T-helper 17 cell (primary cell): Measurements from ENCODE around the gene ANKDD1B. TPM values are rescaled to one million over a fixed set of nuclear protein-coding genes. Genes with fewer than 3 reads are reported as not detected.
"Not testable (repeated sequence)": the region's sequence is repeated elsewhere in the genome, so short reads cannot be mapped to it uniquely, and the experiment has no call there.

Source experiments
- ATAC-seq: fragments of 150-1000 bp; cut with Tn5 transposase; 2 replicates; pipeline ENCODE4 v1.10.0; 2021; ENCODE audit warnings: mild to moderate bottlenecking, moderate library complexity
- DNase-seq, 3 donors: peaks; one replicate each; pipeline versions ENCODE4 v3.0.0 to v3.0.0-alpha.2; 2020 to 2021
- H3K9me3 ChIP-seq: one replicate; pipeline ENCODE4 v1.7.0; 2013; ENCODE audit warnings: low read length, mild to moderate bottlenecking; ENCODE audit not compliant: control insufficient read depth, poor library complexity, severe bottlenecking
- H3K27ac Mint-ChIP-seq: one replicate; pipeline ENCODE4 v1.8.0; 2022; ENCODE audit warnings: mild to moderate bottlenecking, moderate library complexity, mixed read lengths
- H3K27me3 Mint-ChIP-seq: one replicate; pipeline ENCODE4 v1.8.0; 2022; ENCODE audit warnings: mixed read lengths
- H3K36me3 Mint-ChIP-seq: one replicate; pipeline ENCODE4 v1.8.0; 2022; ENCODE audit warnings: low read depth, mixed read lengths
- H3K4me1 Mint-ChIP-seq: one replicate; pipeline ENCODE4 v1.8.0; 2022; ENCODE audit warnings: mild to moderate bottlenecking, mixed read lengths
- H3K4me3 Mint-ChIP-seq: one replicate; pipeline ENCODE4 v1.8.0; 2022; ENCODE audit warnings: mild to moderate bottlenecking, moderate library complexity, mixed read lengths
- total RNA-seq, 4 donors: library from RNA in 2 of 4; stranded (reverse) in 2 of 4; gene quantifications; one replicate each; pipeline ENCODE4 v1.2.3 and lab custom pipeline; 2022 to 2026

ANKDD1B gene
- under 1 TPM; 0.42 to 0.57 TPM for total RNA-seq
- 0.81 to 1.2 reads per million in 2 donors for total RNA-seq (lab: John Stamatoyannopoulos, UW)

DNA sequence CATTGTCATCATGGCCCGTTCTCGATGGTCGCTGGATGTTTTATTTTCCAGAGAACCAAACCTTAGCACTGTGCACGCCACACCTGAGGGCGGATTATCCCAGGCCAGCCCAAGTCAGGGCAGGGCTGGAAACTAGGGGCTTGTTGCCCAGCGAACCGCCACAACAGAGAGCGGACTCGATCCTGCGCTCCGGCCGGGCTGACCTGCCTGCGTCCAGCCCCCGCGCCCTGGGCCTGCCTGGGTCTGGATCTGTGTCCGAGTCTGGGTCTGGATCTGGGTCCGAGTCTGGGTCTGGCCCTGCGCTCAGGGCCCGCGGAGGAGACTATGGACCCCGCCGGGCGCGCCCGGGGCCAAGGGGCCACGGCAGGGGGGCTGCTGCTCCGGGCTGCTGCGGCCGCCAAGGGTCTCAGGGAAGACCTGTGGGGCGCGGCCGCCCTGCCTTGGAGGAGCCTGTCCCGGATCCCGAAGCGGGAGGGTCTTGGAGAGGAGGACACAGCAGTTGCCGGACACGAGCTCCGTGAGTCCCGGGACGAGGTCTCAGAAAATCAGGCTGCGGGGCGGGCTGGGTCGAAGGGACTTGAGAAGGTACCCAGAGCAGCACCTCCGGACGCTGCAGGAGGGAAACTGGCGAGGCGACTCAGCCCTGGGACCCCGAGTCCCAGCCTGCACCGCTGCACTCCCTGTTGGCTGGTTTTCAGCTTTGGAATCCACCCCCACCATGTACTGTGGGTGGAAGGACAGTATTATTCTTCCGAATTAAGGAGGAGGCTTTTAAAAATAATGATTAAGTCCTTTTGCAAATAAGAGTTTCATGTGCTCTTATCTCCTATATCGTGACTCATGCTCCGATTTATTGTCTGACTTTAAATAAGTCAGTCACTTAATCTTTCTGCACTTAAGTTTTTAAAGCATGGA, at the start of gene ANKDD1B:
Gene ANKDD1B (plus strand): TSS at position 143 of the 915 bp plus-strand sequence. CDS start 182 bp downstream, at position 325.
- H3K4me3 Mint-ChIP-seq, result no peak within 1 kb of the TSS
- peaks cover 7% of the 10 kb centered on the region for H3K27me3 Mint-ChIP-seq
- peaks cover 7% of the 10 kb centered on the region for H3K4me1 Mint-ChIP-seq
- DNase-seq (no peak), ATAC-seq (no peak)
- peaks cover 3% of the 10 kb centered on the region for H3K36me3 Mint-ChIP-seq
- no peaks in the 10 kb centered on the region for H3K9me3 ChIP-seq
- H3K27ac Mint-ChIP-seq, result no peak within 1 kb of the TSS

DNA sequence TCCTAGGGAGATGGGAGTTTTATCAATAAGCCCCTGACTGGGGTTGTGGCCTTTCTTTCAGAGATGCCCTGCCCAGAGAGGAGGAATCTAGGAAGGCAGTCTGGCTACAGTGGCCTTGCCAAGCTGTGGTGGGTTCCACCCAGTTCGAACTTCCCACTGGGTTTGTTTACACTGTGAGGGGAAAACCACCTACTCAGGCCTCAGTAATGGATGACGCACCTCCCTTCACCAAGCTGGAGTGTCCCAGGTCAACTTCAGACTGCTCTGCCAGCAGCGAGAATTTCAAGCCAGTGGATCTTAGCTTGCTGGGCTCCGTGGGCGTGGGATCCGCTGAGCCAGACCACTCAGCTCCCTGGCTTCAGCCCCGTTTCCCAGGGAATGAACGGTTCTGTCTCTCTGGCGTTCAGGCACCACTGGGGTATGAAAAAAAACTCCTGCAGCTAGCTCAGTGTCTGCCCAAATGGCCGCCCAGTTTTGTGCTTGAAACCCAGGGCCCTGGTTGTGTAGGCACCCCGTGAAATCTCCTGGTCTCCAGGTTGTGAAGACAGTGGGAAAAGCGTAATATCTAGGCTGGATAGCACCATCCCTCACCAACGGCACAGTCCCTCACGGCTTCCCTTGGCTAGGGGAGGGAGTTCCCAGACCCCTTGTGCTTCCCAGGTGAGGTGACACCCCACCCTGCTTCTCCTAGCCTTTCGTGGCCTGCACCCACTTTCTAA, 45.1 kb upstream of the ANKDD1B start:
- peak overlapping the region; percentile 60 for H3K27ac Mint-ChIP-seq
- peaks cover 15% of the 10 kb centered on the region for H3K4me1 Mint-ChIP-seq
- H3K9me3 ChIP-seq, H3K27me3 Mint-ChIP-seq, DNase-seq, H3K36me3 Mint-ChIP-seq: not testable (repeated sequence)
- peak overlapping the region; percentile 72 for H3K4me3 Mint-ChIP-seq
- ATAC-seq, result peak; percentile 44

DNA sequence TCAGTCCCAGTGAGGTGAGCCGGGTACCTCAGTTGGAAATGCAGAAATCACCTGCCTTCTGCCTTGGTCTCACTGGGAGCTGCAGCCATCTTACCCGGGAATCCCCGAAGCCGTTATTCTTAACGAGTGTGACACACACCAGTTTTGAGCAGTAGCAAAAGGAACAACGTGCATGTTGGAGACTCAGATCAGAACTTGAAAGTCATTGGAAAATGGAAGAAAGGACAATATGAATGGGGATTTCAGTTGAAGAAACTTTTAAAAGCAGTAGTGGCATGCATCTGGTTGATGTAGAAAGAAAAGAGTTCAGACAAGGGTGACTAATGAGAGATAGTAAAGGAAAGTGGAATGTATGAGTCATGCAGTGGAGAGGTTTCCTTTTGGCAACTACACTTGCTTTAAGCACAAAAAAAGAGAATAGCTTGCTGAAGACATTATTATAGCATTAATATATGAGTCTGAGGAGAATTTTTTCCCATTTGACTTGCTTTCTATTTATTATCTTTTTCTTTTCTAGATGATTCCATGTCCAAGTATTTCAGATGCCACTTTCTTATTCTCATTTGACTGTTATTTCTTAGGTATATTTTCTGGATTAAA, 44.4 kb upstream of the ANKDD1B start:
- peak overlapping the region; percentile 72 for H3K4me3 Mint-ChIP-seq
- no peaks in the 10 kb centered on the region for H3K9me3 ChIP-seq
- peaks cover 15% of the 10 kb centered on the region for H3K4me1 Mint-ChIP-seq
- no peaks in the 10 kb centered on the region for H3K27me3 Mint-ChIP-seq
- peaks cover 6% of the 10 kb centered on the region for H3K36me3 Mint-ChIP-seq
- ATAC-seq (peak; percentile 84), DNase-seq (peak in 1 of 3 donors; percentile 9)
- H3K27ac Mint-ChIP-seq, result peak overlapping the region; percentile 60

DNA sequence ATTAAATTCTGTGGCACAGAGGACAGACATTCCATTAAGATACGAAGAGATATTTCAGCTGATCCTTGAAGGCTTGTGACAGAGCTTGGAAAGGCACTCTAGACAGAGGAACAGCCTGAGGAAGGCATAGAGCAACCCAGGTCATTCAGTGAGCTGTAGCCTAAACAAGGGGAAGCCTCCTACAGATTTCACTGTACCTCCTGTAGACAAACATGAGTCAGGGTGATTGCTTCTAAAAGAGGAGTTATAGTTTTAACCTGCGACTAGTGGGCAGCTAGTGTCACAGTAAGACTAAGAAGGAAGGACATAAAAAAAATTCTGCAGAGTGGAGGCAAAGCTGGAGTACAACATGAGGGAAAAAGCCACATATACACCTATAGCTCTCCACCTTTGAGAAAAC, 43.5 kb upstream of the ANKDD1B start:
- Mint-ChIP-seq H3K4me1 (peaks cover 15% of the 10 kb centered on the region), H3K36me3 (peaks cover 6% of the 10 kb centered on the region), H3K27me3 (no peaks in the 10 kb centered on the region), H3K4me3 (no peak overlapping the region), H3K27ac (peak overlapping the region; percentile 60)
- ATAC-seq (no peak), DNase-seq (no peak)
- H3K9me3 ChIP-seq, result no peaks in the 10 kb centered on the region

DNA sequence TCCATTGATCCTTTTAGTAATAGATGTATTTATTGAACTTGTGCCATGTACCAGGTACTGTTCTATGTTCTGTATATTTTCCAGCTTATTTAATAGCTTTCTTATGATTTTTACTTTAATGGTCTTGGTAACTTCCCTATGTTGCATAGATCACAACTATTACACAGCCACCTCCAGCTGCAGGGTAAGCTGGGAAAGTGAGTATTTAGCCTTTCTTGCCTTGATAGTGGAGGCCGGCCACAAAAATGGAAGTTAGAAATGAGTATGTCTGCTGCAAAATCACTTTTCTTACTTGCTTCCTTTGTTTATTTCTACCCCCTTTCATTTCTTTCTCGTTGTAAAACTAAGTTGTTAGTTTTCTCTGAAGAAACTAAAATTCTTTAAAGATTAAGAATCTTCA, 43.1 kb upstream of the ANKDD1B start:
- H3K27ac Mint-ChIP-seq, result no peak overlapping the region
- H3K36me3 Mint-ChIP-seq, result peaks cover 8% of the 10 kb centered on the region
- ATAC-seq, result no peak
- H3K27me3 Mint-ChIP-seq, result no peaks in the 10 kb centered on the region
- H3K4me1 Mint-ChIP-seq, result peaks cover 15% of the 10 kb centered on the region
- H3K4me3 Mint-ChIP-seq, result no peak overlapping the region
- no peak for DNase-seq
- no peaks in the 10 kb centered on the region for H3K9me3 ChIP-seq

DNA sequence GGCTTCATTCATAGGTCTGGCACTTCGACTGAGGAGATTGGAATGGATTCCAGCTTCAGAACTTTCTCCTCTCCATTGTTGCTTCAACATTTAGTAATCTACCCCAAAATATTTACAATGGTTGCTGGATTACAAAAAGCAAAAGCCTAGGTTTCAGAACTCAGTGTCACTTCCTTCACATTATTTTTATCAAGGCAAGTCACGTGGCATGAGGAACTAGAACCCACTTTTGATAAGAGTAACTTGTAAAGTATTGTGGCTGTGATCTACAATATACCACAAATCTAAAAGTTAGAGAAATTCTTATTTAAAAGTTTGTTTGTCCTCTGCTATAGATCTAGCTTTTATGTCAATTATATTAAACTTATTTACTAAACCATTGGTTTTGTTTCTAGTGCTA, 39.7 kb upstream of the ANKDD1B start:
- peaks cover 6% of the 10 kb centered on the region for H3K36me3 Mint-ChIP-seq
- H3K4me3 Mint-ChIP-seq, result no peak overlapping the region
- no peaks in the 10 kb centered on the region for H3K27me3 Mint-ChIP-seq
- no peaks in the 10 kb centered on the region for H3K9me3 ChIP-seq
- no peak overlapping the region for H3K27ac Mint-ChIP-seq
- no peak for ATAC-seq
- peaks cover 19% of the 10 kb centered on the region for H3K4me1 Mint-ChIP-seq
- no peak for DNase-seq

DNA sequence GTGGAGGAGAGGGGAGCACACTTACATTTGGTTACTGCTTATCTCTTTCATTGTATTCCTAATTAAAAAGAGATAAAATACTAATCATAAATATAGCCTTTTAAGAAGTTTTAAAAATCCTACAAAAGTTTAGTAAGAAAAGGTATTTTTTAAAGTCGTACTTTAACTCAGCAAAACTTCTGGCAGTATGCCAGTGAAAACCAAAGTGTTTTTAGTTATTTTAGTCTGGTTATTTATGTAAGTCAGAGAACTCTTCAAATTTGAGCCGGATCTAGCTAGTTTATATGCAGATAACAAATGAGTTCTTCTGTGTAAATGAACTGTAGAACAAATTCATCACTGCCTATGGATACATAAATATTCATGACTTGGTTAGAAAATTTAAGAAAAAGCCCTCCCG, 36.5 kb upstream of the ANKDD1B start:
- Mint-ChIP-seq H3K27me3 (no peaks in the 10 kb centered on the region), H3K4me1 (peaks cover 8% of the 10 kb centered on the region), H3K27ac (no peak overlapping the region), H3K4me3 (no peak overlapping the region), H3K36me3 (peaks cover 5% of the 10 kb centered on the region)
- ATAC-seq (no peak), DNase-seq (no peak)
- no peaks in the 10 kb centered on the region for H3K9me3 ChIP-seq

DNA sequence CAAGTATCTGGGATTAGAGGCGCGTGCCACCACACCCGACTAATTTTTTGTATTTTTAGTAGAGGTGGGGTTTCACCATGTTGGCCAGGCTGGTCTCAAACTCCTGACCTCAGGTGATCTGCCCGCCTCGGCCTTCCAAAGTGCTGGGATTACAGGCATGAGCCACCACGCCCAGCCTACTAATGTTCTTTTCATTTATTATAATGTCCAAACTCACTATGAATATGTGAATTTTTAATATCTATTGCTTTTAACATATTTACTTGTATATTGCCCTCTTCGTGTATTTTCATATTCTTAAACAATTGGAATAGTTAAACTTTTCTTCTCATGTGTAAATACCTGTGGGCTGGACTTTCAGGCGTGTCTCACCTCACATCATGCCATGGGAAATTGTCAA, 33.0 kb upstream of the ANKDD1B start:
- H3K36me3 Mint-ChIP-seq, H3K27me3 Mint-ChIP-seq, H3K9me3 ChIP-seq, ATAC-seq, H3K4me1 Mint-ChIP-seq, H3K27ac Mint-ChIP-seq, H3K4me3 Mint-ChIP-seq, DNase-seq: not testable (repeated sequence)

DNA sequence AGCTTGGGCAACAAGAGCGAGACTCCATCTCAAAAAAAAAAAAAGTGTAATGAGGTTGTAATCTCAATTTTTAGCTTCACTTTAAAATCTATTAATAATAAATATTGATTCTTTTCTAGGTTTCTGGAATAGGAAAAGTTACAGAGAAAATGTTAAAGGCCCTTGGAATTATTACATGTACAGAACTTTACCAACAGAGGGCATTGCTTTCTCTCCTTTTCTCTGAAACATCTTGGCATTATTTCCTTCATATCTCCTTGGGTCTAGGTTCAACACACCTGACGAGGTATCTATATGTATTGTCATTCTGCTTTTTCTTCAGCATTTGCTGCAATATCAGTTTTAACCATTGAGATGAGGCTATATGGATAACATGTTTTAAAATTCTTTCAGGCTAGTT, 26.6 kb upstream of the ANKDD1B start:
- H3K36me3 Mint-ChIP-seq, result peaks cover 6% of the 10 kb centered on the region
- H3K4me3 Mint-ChIP-seq, result no peak overlapping the region

DNA sequence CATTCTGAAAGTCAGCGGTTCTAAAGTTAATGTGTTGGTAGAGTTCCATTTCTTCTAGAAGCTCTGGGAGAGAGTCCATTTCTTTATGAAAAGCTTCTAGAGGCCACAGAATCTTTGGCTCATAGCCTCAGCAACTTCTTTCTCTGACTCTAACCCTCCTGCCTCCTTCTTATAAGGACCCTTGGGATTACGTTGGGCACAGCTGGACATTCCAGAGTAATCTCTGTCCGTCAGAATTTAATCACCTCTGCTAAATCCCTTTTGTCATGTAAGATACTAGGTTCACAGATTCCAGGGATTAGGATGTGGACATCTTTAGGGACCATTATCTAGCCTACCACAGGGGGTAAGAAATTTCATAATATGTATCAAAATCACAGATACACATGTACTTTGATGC, 22.6 kb upstream of the ANKDD1B start:
- H3K4me3 Mint-ChIP-seq, result no peak overlapping the region
- H3K27ac Mint-ChIP-seq, result no peak overlapping the region
- no peak for ATAC-seq
- no peaks in the 10 kb centered on the region for H3K9me3 ChIP-seq
- no peak for DNase-seq
- peaks cover 8% of the 10 kb centered on the region for H3K36me3 Mint-ChIP-seq
- H3K27me3 Mint-ChIP-seq, result no peaks in the 10 kb centered on the region
- peaks cover 4% of the 10 kb centered on the region for H3K4me1 Mint-ChIP-seq

More for the DNA sequence above, 26.6 kb upstream of the ANKDD1B start:
- DNase-seq (no peak), ATAC-seq (no peak)
- Mint-ChIP-seq H3K27me3 (no peaks in the 10 kb centered on the region), H3K27ac (no peak overlapping the region), H3K4me1 (peaks cover 6% of the 10 kb centered on the region)
- no peaks in the 10 kb centered on the region for H3K9me3 ChIP-seq

DNA sequence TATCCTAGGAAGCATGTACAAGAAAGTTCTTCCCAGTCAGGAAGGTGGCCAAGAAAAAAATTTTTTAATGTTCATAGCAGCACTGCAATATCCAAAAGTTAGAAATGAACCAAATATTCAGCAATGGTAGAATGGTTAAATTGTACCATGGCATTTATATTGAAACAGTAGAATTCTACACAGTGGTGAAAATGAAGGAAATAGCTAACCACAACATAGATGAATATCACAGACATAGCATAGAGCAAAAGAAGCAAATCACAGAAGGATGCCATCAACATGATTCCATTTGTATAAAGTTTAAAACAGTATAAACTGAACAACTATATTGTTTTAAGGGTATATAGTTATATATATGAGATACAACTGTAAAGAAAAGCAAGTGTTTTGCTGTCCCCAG, 10.7 kb upstream of the ANKDD1B start:
- ATAC-seq (peak; percentile 44), DNase-seq (no peak)
- H3K27me3 Mint-ChIP-seq, result no peaks in the 10 kb centered on the region
- peaks cover 12% of the 10 kb centered on the region for H3K36me3 Mint-ChIP-seq
- peak overlapping the region; percentile 8 for H3K27ac Mint-ChIP-seq
- peaks cover 7% of the 10 kb centered on the region for H3K4me1 Mint-ChIP-seq
- H3K4me3 Mint-ChIP-seq, result no peak overlapping the region
- H3K9me3 ChIP-seq, result no peaks in the 10 kb centered on the region

DNA sequence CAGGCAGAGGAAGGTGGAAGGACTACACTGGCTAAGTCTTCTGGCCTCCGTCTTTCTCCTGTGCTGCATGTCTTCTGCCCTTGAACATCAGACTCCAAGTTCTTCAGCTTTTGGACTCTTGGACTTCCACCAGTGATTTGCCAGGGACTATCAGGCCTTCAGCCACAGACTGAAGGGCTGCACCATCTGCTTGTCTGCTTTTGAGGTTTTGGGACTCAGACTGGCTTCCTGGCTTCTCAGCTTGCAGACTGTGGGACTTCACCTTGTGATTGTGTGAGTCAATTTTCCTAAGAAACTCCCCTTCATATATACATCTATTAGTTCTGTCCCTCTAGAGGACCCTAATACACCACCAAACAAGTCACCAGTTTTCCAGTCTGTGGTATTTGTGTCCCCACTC, 9.7 kb upstream of the ANKDD1B start:
- no peak for DNase-seq
- peaks cover 12% of the 10 kb centered on the region for H3K36me3 Mint-ChIP-seq
- H3K27ac Mint-ChIP-seq, result no peak overlapping the region
- no peak for ATAC-seq
- H3K4me3 Mint-ChIP-seq, result no peak overlapping the region
- H3K9me3 ChIP-seq, result no peaks in the 10 kb centered on the region
- peaks cover 7% of the 10 kb centered on the region for H3K4me1 Mint-ChIP-seq
- H3K27me3 Mint-ChIP-seq, result no peaks in the 10 kb centered on the region

DNA sequence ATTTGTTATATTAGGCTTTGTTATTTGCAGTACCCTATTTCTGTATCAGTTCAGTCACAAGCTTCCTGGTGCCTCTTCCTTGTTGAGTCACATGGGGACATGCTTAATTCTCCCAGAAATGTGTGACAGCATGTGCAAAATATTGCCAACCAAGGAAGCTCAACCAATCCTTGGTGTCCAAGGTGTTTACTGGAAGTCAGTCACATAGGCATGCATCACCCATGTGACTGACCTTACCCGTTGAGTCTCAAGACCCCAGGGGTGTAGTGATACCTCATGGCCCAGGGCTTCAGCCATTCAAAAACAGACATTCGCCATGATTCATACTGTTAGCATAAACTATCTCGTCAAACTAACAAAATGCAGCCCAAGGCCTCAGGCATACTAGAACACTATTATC, 9.3 kb upstream of the ANKDD1B start:
- ATAC-seq (no peak), DNase-seq (no peak)
- no peaks in the 10 kb centered on the region for H3K9me3 ChIP-seq
- no peak overlapping the region for H3K27ac Mint-ChIP-seq
- H3K4me1 Mint-ChIP-seq, result peaks cover 9% of the 10 kb centered on the region
- no peak overlapping the region for H3K4me3 Mint-ChIP-seq
- no peaks in the 10 kb centered on the region for H3K27me3 Mint-ChIP-seq
- peaks cover 12% of the 10 kb centered on the region for H3K36me3 Mint-ChIP-seq
